GM23248 (cell line): Measurements from ENCODE around the gene GSC.

Experiments
- EZH2 ChIP-seq: fragments of 200-600 bp; sonication (generic); IDR thresholded peaks from 2 replicates; pipeline ENCODE4 v1.6.1; 2018; ENCODE audit warnings: antibody characterized with exemption, mild to moderate bottlenecking; ENCODE audit not compliant: insufficient read depth, poor library complexity, severe bottlenecking
- EZH2phosphoT487 ChIP-seq: fragments of 200-600 bp; sonication (generic); IDR thresholded peaks from 2 replicates; pipeline ENCODE4 v1.6.1; 2018; ENCODE audit warnings: antibody characterized with exemption, moderate library complexity, mild to moderate bottlenecking, low read depth; ENCODE audit not compliant: insufficient read depth

DNA sequence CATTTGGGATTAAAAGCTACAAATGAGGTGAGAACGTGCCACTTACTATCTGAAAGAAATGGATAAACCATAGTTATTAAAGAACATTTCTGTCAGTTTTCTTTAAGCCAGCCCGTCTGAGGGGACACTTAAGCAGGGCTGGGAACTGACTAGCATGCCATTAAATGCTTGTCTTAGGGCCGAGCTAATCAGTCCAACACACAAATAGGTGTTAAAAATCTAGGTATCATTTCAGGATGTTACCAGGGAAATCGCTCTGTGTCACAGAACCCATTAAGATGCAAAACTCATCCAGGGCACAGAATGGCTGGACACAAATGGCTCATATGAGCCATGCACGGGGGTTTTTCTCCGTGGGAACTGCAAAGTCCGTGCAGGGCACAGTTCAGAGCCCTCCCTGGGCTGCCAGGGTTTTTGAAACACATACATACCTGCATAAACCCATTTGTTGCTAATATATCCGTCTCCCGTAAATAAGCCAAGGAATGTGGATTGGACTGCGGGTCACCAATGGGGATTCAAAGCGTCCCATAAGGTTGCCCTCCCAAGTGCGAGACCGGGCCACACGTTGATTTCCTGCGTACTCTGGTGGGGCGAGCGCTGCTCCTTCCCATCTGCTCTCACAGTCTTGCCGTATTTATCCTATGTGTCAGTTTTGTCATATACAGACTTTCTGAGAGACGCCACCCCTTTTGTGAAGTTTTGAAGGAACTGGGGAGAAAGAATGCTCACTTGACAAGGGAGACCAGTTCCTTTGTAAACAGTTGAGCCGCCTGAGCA is 5.4 kb upstream of the GSC start:
- TF ChIP-seq EZH2 (no peak), EZH2phosphoT487 (no peak)
